Left kidney (tissue), 8 donors: ENCODE data around the gene TYSND1. TPM values are rescaled to one million over a fixed set of nuclear protein-coding genes. Genes with fewer than 3 reads are reported as not detected.
"Not testable (repeated sequence)": the region's sequence is repeated elsewhere in the genome, so short reads cannot be mapped to it uniquely, and the experiment has no call there.

Experiments
- DNase-seq: peaks from one replicate; pipeline ENCODE4 v3.0.0-alpha.2; 2013
- long read RNA-seq, 8 donors: transcript quantifications; one replicate each; lab custom pipeline, GENCODE V29; 2026
- polyA plus RNA-seq: library from polyadenylated mRNA; unstranded; fragments of 120-200 nt; gene quantifications from one replicate; pipeline ENCODE4 v1.2.1, GENCODE V29; 2013; ENCODE audit not compliant: insufficient read length

TYSND1 gene
- 12.4 TPM for polyA plus RNA-seq
- long read RNA-seq, donor 1, transcript TYSND1-204 (3 exons, 3,341 nt) = minor isoform, 5 of 12 reads
- long read RNA-seq, donor 1, transcript TYSND1-201 (4 exons, 3,644 nt) = major isoform, 6 of 12 reads
- long read RNA-seq, donor 1, partial matches to known transcripts = 0 of 12 reads
- long read RNA-seq, donor 1, other reads (novel, unspliced or antisense) = 0 of 12 reads
- long read RNA-seq, donor 2, transcript TYSND1-201 (4 exons, 3,644 nt) = major isoform, 5 of 5 reads
- long read RNA-seq, donor 2, partial matches to known transcripts = 0 of 5 reads
- long read RNA-seq, donor 2, other reads (novel, unspliced or antisense) = 0 of 5 reads
- long read RNA-seq, donor 3, partial matches to known transcripts = 0 of 3 reads
- long read RNA-seq, donor 3, other reads (novel, unspliced or antisense) = 0 of 3 reads
- long read RNA-seq, donor 4, partial matches to known transcripts = 0 of 1 reads
- long read RNA-seq, donor 4, other reads (novel, unspliced or antisense) = 0 of 1 reads
- long read RNA-seq, donor 5, partial matches to known transcripts = 0 of 7 reads
- long read RNA-seq, donor 5, other reads (novel, unspliced or antisense) = 0 of 7 reads
- long read RNA-seq, donor 6, transcript TYSND1-201 (4 exons, 3,644 nt) = major isoform, 5 of 5 reads
- long read RNA-seq, donor 6, partial matches to known transcripts = 0 of 5 reads
- long read RNA-seq, donor 6, other reads (novel, unspliced or antisense) = 0 of 5 reads
- long read RNA-seq, donor 7, transcript TYSND1-201 (4 exons, 3,644 nt) = major isoform, 8 of 9 reads
- long read RNA-seq, donor 7, partial matches to known transcripts = 0 of 9 reads
- long read RNA-seq, donor 7, other reads (novel, unspliced or antisense) = 0 of 9 reads
- long read RNA-seq, donor 8, partial matches to known transcripts = 0 of 4 reads
- long read RNA-seq, donor 8, other reads (novel, unspliced or antisense) = 0 of 4 reads

GRCh38 chr10:70146489-70147258 lies at the start of gene TYSND1:
TSS of gene TYSND1 (minus strand) at chr10:70146700. CDS start at chr10:70146586, 114 bp downstream.
- peak; percentile 99 for DNase-seq

DNA sequence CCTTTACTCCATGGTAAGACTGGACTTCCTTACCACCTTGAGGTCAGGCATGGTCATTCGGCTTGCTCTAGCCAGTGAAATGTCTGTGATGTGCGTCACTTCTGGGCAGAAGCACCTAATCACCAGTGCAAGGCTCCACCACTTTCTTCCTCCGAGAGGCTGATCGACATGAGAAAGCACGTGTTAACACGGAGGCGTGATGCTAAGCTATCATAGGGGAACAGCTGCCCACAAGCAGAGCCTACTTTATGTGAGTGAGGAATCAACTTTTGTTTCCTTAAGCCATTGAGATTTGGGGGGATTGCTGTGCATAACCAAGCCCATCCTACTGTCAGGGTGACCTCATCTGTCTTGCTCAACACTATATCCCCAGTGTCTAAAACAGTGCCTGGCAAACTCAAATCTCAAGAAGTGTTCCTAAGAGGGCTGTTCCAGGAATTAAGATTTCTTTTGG lies 46.9 kb upstream of the TYSND1 start:
- no peak for DNase-seq

DNA sequence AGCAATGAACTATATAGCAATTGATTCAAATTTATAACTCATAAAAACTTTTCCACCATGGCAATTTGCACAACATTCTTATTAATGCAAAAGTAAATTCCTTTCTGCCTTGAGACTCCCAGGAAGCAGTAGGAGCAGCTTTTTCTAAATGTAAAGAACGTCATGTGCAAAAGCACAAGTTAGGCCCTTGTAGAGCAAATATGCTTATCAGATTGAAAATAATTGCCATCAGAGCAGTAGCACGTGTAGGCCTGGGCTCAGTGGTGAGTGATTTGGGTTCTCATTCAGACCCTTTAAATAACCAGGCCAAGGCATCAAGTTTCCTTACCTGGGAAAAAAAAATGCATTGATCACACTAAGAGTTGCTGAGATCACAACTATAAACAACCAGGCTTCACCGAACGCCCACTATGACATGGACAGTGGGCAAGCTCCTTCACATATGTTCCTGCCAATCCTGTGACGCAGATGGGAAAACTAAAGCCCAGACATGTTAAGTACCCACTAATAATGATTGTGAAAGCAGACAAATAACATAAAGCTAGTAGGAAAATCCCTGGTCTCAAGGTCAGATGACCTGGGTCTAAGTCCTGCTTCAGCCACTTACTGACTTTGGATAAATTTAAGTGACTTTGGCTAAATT lies 45.9 kb upstream of the TYSND1 start:
- DNase-seq = no peak

DNA sequence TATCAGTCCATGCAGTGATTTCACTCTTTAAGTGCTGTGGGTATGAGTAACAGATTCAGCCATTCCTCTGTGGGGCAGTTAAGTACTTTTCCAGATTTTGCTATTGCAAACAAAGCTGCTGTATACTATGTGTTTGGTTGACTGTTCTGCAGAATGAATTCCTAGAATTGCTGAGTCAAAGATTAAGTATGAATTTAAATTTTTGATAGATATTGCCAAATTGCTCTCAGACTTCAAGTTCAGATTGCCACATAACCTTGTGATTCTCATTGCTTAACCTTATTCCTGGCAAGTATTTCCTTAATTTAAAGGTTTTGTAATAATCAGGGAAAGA lies 45.4 kb upstream of the TYSND1 start:
- no peak for DNase-seq

DNA sequence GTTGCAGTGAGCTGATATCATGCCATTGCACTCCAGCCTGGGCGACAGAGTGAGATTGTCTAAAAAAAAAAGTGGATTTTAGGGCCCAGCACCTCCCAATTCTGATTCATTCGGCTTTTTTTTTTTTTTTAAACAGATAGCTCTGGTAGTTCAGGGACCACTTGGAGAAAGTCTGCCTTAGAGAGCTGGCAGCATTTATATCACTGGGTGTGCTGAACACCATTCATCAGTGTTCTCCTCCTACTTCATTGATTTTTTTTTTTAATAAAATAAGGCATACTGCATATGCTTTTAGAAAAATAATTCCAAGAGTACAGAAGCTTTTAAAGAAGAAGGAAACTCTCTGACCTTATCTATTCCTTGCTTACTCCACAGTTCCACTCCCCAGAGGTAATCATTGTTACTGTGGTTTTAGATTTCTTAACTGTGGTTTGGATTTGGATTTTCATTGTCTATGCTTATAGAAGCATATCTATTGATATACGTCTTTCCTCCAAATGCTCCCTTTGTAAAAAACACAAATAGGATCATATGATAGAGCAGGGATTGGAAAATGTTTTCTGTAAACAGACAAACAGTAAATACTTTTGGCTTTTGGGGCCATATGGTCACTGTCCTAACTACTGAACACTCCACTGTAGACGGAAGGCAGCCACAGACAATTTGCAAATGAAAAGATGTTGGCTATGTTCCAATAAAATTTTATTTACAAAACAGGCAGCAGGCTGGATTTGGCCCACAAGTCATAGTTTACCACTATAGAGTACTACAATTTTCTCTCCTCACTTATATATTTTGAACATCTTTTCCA lies 44.9 kb upstream of the TYSND1 start:
- no peak for DNase-seq

DNA sequence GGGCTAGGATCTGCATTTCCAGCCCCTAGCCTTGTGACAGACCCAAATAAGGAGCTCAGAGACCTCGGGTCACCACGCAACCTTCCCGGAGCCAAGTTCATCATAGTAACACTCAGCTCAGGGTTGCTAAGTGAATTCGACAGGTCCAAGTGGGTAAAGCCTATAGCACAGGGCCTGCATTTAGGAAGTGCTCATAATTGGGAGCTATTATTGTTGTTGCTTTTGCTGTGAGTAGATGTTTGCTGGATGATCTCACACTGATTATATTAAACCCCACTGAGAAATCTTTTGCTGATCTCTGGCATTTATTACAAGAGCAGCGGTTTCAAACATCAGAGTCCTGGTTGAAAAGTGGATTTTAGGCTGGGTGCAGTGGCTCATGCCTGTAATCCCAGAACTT lies 44.1 kb upstream of the TYSND1 start:
- no peak for DNase-seq

DNA sequence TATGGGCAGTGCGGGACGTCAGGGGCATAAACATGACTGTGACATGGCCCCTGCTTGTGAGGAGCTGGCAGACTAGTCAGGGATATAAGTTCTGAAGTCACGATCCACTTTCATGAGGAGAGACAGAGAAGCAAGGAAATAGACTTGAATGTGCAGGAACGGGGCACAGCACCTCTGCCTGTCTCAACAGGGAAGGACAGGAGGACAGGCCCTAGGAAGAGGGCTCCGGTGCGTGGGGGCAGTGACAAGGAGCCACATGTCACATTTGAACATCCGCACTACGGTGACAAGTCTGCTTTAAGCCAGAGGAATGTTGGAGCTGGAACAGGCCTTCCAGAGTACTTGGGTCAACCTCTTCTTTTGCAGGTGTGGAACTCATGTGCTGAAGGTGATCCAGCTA lies 43.6 kb upstream of the TYSND1 start:
- no peak for DNase-seq

GRCh38 chr10:70188768-70189167 lies 42.3 kb upstream of the TYSND1 start:
- DNase-seq = no peak

DNA sequence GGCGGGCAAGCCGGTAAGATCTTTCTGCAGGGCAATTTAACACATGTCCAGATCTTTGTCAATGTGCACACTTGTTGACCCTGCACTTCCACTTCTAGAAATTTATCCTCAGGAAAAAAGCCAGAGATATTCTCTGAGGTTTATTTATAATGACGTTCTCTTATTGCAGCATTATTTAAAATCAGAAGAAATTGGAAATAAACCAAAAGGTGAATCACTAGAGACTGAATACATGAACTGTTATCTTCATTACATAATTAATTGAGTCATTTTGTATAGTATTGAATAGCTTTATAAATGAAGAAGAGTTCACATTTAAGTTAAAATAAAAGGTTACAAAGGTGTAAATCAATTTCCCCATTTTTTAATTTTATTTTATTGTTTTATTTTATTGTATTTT lies 40.1 kb upstream of the TYSND1 start:
- DNase-seq = no peak

DNA sequence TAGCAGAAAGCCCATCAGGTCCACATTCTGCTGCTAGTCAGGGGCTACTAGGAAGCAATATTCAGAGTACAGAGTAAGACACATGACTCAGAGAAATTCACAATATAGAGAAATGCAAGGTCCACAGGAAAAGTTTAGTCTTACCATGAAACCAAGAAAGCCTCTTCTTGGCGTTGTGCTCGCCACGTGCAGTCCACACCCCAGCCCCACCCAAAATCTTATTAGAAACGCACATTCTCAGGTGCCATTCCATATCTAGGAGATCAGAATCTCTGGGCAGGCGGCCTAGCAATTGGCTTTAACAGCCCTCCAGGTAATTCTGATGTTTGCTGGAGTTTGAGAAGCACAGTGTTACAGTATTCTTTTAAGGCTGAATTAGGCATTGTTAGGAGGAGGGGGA lies 39.6 kb upstream of the TYSND1 start:
- no peak for DNase-seq

DNA sequence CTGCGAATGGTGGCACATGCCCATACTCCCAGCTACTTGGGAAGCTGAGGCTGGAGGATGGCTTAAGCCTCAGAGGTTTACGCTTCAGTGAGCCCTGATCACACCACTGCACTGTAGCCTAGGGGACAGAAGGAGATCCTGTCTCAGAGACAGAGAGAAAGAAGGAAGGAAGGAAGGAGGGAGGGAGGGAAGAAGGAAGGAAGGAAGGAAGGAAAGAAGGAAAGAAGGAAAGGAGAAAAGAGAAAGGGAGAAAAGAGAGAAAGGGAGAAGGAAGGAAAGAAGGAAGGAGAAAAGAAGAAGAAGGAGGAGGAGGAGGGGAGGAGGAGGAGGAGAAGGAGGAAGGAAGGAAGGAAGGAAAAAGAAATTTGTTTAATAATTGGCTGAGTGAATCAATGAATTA lies 36.8 kb upstream of the TYSND1 start:
- DNase-seq = no peak

DNA sequence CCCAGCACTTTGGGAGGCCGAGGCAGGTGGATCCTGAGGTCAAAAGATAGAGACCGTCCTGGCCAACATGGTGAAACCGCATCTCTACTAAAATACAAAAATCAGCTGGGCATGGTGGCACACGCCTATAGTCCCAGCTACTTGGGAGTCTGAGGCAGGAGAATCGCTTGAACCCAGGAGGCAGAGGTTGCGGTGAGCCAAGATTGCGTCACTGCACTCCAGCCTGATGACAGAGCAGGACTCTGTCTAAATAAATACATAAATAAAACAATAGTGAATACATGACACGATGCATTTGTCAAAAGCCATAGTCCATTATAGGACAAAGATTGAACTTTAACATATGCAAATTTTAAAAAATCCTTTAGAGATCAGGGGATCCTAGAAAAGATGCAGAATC lies 32.7 kb upstream of the TYSND1 start:
- DNase-seq = not testable (repeated sequence)

- DNase-seq = no peak
Measured at GRCh38 chr10:70178139-70178725, 31.7 kb upstream of the TYSND1 start.

DNA sequence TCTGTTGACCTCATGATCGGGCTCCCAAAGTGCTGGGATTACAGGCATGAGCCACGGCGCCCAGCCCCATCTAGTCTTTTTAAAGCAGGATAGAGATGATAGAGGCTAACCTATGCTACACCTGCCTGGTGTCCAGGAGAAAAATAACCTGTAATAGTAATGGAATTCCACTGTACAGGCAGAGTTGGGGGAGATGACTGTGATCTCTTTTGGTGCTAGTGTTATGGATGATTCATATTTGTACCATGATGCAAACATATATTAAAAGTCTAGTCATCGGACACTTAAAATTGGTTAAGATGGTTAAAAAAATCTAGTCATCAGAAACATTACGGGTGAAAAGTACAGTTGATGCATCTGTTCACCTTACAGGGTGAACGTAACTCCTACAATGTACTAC lies 29.9 kb upstream of the TYSND1 start:
- no peak for DNase-seq

DNA sequence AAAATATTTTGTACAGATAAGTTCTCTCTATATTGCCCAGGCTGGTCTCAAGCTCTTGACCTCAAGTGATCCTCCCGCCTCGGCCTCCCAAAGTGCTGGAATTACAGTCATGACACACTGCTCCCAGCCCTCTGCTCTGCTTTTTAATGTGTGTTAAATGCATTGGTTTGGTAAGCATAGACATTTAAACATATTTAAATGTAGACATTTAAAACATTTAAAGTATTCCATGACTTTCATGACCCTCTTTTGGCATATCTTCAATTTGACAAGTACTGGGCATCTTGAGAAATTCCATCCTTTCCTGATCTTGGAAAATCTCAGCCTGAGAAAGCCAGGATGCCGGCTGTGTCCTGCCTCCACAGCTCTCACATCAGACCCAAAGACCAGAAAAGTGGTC lies 29.0 kb upstream of the TYSND1 start:
- no peak for DNase-seq

DNA sequence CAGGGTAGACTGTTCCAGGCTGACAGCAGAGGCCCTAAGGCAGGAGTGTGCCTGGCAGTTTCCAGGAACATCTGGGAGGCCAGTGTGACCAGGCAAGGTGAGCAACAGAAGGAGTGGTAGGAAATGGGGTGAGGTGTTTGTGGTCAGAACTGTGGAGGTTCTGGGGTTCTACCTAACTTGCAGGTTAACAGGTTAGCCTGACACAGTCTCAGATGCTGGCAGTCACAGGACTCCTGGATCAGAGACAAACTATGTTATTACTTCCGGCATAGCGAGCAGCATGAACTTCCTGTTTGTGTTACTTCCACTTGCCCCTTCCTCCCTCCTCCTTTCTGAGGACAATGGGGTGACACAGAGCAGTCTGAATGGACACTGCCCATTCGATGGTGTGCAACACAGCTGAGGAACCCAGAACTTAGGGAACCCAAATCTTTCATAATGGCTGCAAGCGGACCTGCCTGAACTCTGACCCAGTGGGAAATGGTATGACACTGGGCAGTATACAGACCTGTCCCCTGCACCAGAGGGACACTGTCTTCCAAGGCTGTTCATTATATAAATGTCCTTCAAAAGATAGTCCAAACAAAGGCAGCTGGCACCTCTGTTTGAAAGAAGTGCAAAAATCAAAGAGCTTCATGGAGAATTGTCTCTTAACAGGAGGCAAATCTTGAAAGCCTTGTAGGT lies 27.7 kb upstream of the TYSND1 start:
- no peak for DNase-seq

GRCh38 chr10:70169649-70170364 lies 23.3 kb upstream of the TYSND1 start:
- no peak for DNase-seq

DNA sequence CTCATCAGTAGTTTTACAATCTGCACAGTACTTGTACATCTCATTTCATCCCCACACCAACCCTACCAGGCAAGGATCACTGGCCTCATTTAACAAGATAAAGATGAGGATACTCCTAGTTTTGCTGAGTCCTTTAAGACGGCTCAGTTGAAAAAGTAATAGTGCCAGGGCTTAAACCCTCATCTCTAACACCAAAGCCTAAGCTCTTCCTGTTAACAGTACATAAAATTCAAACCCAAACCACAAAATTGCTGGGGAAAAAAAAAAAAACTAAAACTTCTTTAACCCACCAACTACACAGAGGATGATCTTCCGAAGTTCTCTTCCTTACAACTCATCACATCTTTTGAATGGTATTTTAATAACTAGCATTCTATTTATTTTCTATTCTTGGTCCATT lies 22.5 kb upstream of the TYSND1 start:
- DNase-seq = no peak

GRCh38 chr10:70167246-70167645 lies 20.7 kb upstream of the TYSND1 start:
- DNase-seq = no peak
